Measurements from ENCODE around the gene GDF10.
A peak's percentile ranks its signal among the peaks of the same experiment; 100 is the strongest.

GDF10 gene

GRCh38 chr10:47351899-47352815 lies 52.2 kb downstream of the GDF10 start:
- no peak for DNase-seq (ENCODE audit: low read depth in 2 of 2)

GRCh38 chr10:47353351-47353750 lies 53.4 kb downstream of the GDF10 start:
- DNase-seq (ENCODE audit: low read depth in 2 of 2): no peak

- no peak for DNase-seq (ENCODE audit: low read depth in 2 of 2)
Observed at GRCh38 chr10:47354165-47354564, 54.2 kb downstream of the GDF10 start.

GRCh38 chr10:47354900-47355299 lies 54.9 kb downstream of the GDF10 start:
- no peak for DNase-seq (ENCODE audit: low read depth in 2 of 2)

GRCh38 chr10:47356708-47357107 lies 56.7 kb downstream of the GDF10 start:
- DNase-seq (ENCODE audit: low read depth in 2 of 2): no peak

GRCh38 chr10:47357131-47357582 lies 57.2 kb downstream of the GDF10 start:
- DNase-seq (ENCODE audit: low read depth in 2 of 2): no peak

- no peak for DNase-seq (ENCODE audit: low read depth in 2 of 2)
Observed at GRCh38 chr10:47357911-47358310, 57.9 kb downstream of the GDF10 start.

- no peak for DNase-seq (ENCODE audit: low read depth in 2 of 2)
Observed at GRCh38 chr10:47358457-47358856, 58.5 kb downstream of the GDF10 start.

- no peak for DNase-seq (ENCODE audit: low read depth in 2 of 2)
Observed at GRCh38 chr10:47359101-47359500, 59.1 kb downstream of the GDF10 start.

- no peak for DNase-seq (ENCODE audit: low read depth in 2 of 2)
Observed at GRCh38 chr10:47359626-47360418, 59.8 kb downstream of the GDF10 start.

GRCh38 chr10:47360419-47361040 lies 60.5 kb downstream of the GDF10 start:
- DNase-seq (ENCODE audit: low read depth in 2 of 2): no peak

- peak in 1 of 2 donors; percentile 30 for DNase-seq (ENCODE audit: low read depth in 2 of 2)
Observed at GRCh38 chr10:47361293-47361692, 61.3 kb downstream of the GDF10 start.

GRCh38 chr10:47362199-47362598 lies 62.2 kb downstream of the GDF10 start:
- DNase-seq (ENCODE audit: low read depth in 2 of 2): no peak

All from stimulated activated CD8-positive, alpha-beta memory T cell treated with anti-CD3 and anti-CD28 coated beads, Interleukin-2, amount 100 ng/mL, for 48 hours (primary cell).